ENCODE data around the gene DHX40. TPM values are rescaled to one million over a fixed set of nuclear protein-coding genes. Genes with fewer than 3 reads are reported as not detected.
A peak's percentile ranks its signal among the peaks of the same experiment; 100 is the strongest.

Gene DHX40
- total and polyA plus RNA-seq, 2 of the 8 experiments (the other 6 are each of a cell fraction or from before 2014, with no cell fraction given), result 13.5 to 28.3 TPM

GRCh38 chr17:59565171-59565958 lies at the start of gene DHX40 (continued):
- TF ChIP-seq TCF12 (IDR thresholded peaks at IDR 0.05; ENCODE audit: low read depth, low read length) (0 out of 2 replicates have a peak, but pooled peaks have one; percentile 79), CTBP2 (IDR thresholded peaks at IDR 0.05; ENCODE audit: borderline replicate concordance, insufficient read depth, insufficient read length, low read length) (no peak), TAF7 (optimal IDR thresholded peaks at IDR 0.05; ENCODE audit: borderline replicate concordance, low read depth, low read length) (peak; percentile 47)
